ENCODE results near the gene BRD3OS. TPM values are rescaled to one million over a fixed set of nuclear protein-coding genes. Genes with fewer than 3 reads are reported as not detected.

Gene BRD3OS
- total RNA-seq, 4 donors from 2014 or later = 15.3 to 39.0 (median 21.7) TPM

- H3K27me3 ChIP-seq = no peaks in the 10 kb centered on the region
- 100% methylated on average over 1 to 2 of the region's 16 CpGs for WGBS, 2 donors (ENCODE audit: low coverage in 1 of 2)
- H3K9me3 ChIP-seq = peaks cover 0 to 13% (median 0%) of the 10 kb centered on the region in 3 donors
- H3K27ac ChIP-seq = no peak overlapping the region
- no peak for ATAC-seq
- TF ChIP-seq POLR2AphosphoS5 (IDR thresholded peaks at IDR 0.05) (no peak), EP300 (IDR thresholded peaks at IDR 0.05) (no peak), POLR2A (IDR thresholded peaks at IDR 0.05) (no peak), CTCF (IDR thresholded peaks at IDR 0.05) (no peak)
- H3K36me3 ChIP-seq = peaks cover 0 to 99% of the 10 kb centered on the region in 2 donors
- no peak overlapping the region for H3K4me3 ChIP-seq
- H3K4me1 ChIP-seq = peaks cover 0 to 15% (median 7%) of the 10 kb centered on the region in 3 donors
Observed at GRCh38 chr9:134041649-134041962, 16.3 kb downstream of the BRD3OS start.

GRCh38 chr9:134043531-134043988 lies 18.3 kb downstream of the BRD3OS start:
- no peak for ATAC-seq
- no peaks in the 10 kb centered on the region for H3K27me3 ChIP-seq
- WGBS, 2 donors (ENCODE audit: low coverage in 1 of 2) = 64 to 91% methylated on average over 5 to 6 of the region's 11 CpGs
- peaks cover 0 to 15% (median 7%) of the 10 kb centered on the region in 3 donors for H3K4me1 ChIP-seq
- H3K27ac ChIP-seq = no peak overlapping the region
- H3K36me3 ChIP-seq = peaks cover 0 to 99% of the 10 kb centered on the region in 2 donors
- no peak for TF ChIP-seq POLR2AphosphoS5 (IDR thresholded peaks at IDR 0.05)
- TF ChIP-seq CTCF (IDR thresholded peaks at IDR 0.05) = no peak
- no peak for TF ChIP-seq EP300 (IDR thresholded peaks at IDR 0.05)
- H3K4me3 ChIP-seq = no peak overlapping the region
- no peaks in the 10 kb centered on the region for H3K9me3 ChIP-seq

GRCh38 chr9:134044944-134045343 lies 19.7 kb downstream of the BRD3OS start:
- Histone ChIP-seq H3K27me3 (no peaks in the 10 kb centered on the region), H3K4me3 (no peak overlapping the region), H3K4me1 (peaks cover 0 to 27% (median 7%) of the 10 kb centered on the region in 3 donors), H3K36me3 (peaks cover 0 to 99% of the 10 kb centered on the region in 2 donors), H3K9me3 (no peaks in the 10 kb centered on the region), H3K27ac (no peak overlapping the region)
- TF ChIP-seq POLR2A (IDR thresholded peaks at IDR 0.05) (no peak), EP300 (IDR thresholded peaks at IDR 0.05) (no peak), CTCF (IDR thresholded peaks at IDR 0.05) (no peak), POLR2AphosphoS5 (IDR thresholded peaks at IDR 0.05) (no peak)
- ATAC-seq = no peak
- no CpG with 5 or more reads among the region's 12 CpGs for WGBS, 2 donors (ENCODE audit: low coverage in 1 of 2)

- Histone ChIP-seq H3K27me3 (no peaks in the 10 kb centered on the region), H3K4me1 (peaks cover 0 to 22% (median 4%) of the 10 kb centered on the region in 3 donors), H3K36me3 (peaks cover 0 to 99% of the 10 kb centered on the region in 2 donors), H3K4me3 (no peak overlapping the region), H3K27ac (no peak overlapping the region), H3K9me3 (no peaks in the 10 kb centered on the region)
- TF ChIP-seq POLR2AphosphoS5 (IDR thresholded peaks at IDR 0.05) (no peak), CTCF (IDR thresholded peaks at IDR 0.05) (no peak), POLR2A (IDR thresholded peaks at IDR 0.05) (no peak), EP300 (IDR thresholded peaks at IDR 0.05) (no peak)
- ATAC-seq = no peak
- 82% methylated on average over 3 of the region's 26 CpGs; no CpG with 5 or more reads in 1 of the 2 donors for WGBS, 2 donors (ENCODE audit: low coverage in 1 of 2)
Observed at GRCh38 chr9:134045841-134046544, 20.7 kb downstream of the BRD3OS start.

All from gastroesophageal sphincter (tissue), 4 donors.